ENCODE results near the gene BPNT1.

GRCh38 chr1:220084460-220084859 lies 5.1 kb downstream of the BPNT1 start:
- TF ChIP-seq POLR2A (IDR thresholded peaks at IDR 0.05) (no peak), CTCF (IDR thresholded peaks at IDR 0.05) (no peak)
